Nephron progenitor cell (in vitro differentiated cells): ENCODE data around the gene ELANE.

ENCODE experiments used
- DNase-seq: peaks from one replicate; pipeline ENCODE4 v3.0.0; 2021
- H3K27ac Mint-ChIP-seq: 2 replicates; pipeline ENCODE4 v1.8.0; 2021; ENCODE audit warnings: mild to moderate bottlenecking, moderate library complexity, mixed read lengths
- H3K27me3 Mint-ChIP-seq: 2 replicates; pipeline ENCODE4 v1.8.0; 2021; ENCODE audit warnings: mild to moderate bottlenecking, low read depth, mixed read lengths; ENCODE audit not compliant: poor library complexity
- H3K36me3 Mint-ChIP-seq: 2 replicates; pipeline ENCODE4 v1.8.0; 2021; ENCODE audit warnings: low read depth, mixed read lengths
- H3K4me1 Mint-ChIP-seq: 2 replicates; pipeline ENCODE4 v1.8.0; 2021; ENCODE audit warnings: mixed read lengths
- H3K4me3 Mint-ChIP-seq: 2 replicates; pipeline ENCODE4 v1.8.0; 2021; ENCODE audit warnings: mild to moderate bottlenecking, moderate library complexity, mixed read lengths
- H3K9me3 Mint-ChIP-seq: 2 replicates; pipeline ENCODE4 v1.8.0; 2021; ENCODE audit warnings: mild to moderate bottlenecking, moderate library complexity, mixed read lengths
- TF ChIP-seq, protein P1 (sequence below): fragments of 200-600 bp; sonication (generic); IDR thresholded peaks from 2 replicates; pipeline ENCODE4 v1.5.0; 2021; ENCODE audit warnings: antibody characterized with exemption

Gene ELANE

DNA sequence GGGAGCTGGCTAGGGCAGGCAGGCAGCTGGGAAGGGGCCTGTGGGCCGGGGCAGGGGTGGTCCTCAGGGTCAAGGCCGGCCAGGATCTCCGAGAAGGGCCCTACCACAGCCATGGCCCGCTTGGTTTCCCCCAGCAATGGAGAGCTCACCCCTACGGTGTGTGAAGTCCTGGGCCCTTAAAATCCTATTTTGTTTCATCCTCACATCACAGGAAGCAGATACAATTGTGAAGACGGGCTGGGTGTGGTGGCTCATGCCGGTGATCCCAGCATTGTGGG lies 49.9 kb downstream of the ELANE start:
- TF ChIP-seq, protein P1, sequence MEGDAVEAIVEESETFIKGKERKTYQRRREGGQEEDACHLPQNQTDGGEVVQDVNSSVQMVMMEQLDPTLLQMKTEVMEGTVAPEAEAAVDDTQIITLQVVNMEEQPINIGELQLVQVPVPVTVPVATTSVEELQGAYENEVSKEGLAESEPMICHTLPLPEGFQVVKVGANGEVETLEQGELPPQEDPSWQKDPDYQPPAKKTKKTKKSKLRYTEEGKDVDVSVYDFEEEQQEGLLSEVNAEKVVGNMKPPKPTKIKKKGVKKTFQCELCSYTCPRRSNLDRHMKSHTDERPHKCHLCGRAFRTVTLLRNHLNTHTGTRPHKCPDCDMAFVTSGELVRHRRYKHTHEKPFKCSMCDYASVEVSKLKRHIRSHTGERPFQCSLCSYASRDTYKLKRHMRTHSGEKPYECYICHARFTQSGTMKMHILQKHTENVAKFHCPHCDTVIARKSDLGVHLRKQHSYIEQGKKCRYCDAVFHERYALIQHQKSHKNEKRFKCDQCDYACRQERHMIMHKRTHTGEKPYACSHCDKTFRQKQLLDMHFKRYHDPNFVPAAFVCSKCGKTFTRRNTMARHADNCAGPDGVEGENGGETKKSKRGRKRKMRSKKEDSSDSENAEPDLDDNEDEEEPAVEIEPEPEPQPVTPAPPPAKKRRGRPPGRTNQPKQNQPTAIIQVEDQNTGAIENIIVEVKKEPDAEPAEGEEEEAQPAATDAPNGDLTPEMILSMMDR, result no peak
- no peak overlapping the region for H3K27ac Mint-ChIP-seq
- no peaks in the 10 kb centered on the region for H3K9me3 Mint-ChIP-seq
- H3K4me1 Mint-ChIP-seq, result peaks cover 19% of the 10 kb centered on the region
- no peak for DNase-seq
- no peak overlapping the region for H3K4me3 Mint-ChIP-seq
- peaks cover 4% of the 10 kb centered on the region for H3K27me3 Mint-ChIP-seq
- H3K36me3 Mint-ChIP-seq, result peaks cover 1% of the 10 kb centered on the region

DNA sequence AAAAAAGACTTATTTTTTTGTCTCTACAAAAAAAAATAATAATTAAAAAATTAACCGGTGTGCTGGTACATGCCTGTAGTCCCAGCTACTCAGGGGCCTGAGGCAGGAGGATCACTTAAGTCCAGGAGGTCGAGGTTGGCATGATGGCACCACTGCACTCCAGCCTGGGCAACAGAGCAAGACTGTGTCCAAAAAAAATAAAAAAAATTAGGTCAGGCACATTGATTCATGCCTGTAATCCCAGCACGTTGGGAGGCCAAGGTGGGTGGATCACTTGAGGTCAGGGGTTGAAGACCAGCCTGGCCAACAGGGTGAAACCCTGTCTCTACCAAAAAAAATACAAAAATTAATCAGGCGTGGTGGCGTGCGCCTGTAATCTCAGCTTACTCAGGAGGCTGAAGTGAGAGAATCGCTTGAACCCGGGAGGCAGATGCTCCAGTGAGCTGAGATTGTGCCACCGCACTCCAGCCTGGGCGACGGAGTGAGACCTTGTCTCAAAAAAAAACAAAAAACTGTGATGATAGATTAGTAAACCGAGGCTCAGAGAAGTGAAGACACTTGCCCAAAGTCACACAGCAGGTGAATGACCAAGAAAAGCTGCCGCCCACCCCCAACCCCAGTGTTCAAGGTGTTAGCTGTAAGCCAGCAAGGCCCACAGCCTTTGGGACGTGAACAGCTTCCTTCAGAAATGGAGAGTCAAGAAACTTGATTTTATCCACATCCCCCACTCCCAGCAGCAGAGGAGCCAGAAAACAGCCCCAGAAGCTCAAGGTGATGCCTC lies 50.5 kb downstream of the ELANE start:
- H3K36me3 Mint-ChIP-seq, result no peaks in the 10 kb centered on the region
- H3K9me3 Mint-ChIP-seq, result no peaks in the 10 kb centered on the region
- H3K27ac Mint-ChIP-seq, result no peak overlapping the region
- DNase-seq, result no peak
- TF ChIP-seq, protein P1, result no peak
- H3K4me3 Mint-ChIP-seq, result no peak overlapping the region
- peaks cover 19% of the 10 kb centered on the region for H3K4me1 Mint-ChIP-seq
- peaks cover 4% of the 10 kb centered on the region for H3K27me3 Mint-ChIP-seq

DNA sequence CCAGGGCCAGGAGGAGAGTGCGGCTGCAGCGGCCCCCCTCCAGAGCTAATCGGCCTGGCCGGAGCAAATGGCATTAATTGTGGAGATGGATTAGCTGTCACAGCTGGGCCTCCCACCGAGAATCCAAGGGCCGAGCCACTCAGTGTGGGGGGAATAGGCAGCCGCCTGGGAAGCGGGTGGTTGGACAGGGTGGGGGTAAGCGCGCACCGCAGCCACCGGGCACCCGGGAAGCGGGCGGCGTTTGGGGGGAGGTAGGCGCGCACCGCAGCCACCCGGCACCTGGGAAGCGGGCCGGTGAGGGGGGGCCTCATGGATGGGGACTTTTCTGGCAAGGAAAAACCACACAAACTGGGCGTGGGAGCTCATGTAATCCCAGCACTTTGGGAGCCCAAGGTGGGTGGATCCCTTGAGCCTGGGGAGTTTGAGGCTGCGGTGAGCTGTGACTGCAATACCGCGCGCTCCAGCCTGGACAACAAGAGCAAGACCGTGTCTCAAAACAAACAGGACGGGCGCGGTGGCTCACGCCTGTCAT lies 51.2 kb downstream of the ELANE start:
- Mint-ChIP-seq H3K9me3 (no peaks in the 10 kb centered on the region), H3K27me3 (peaks cover 4% of the 10 kb centered on the region), H3K27ac (no peak overlapping the region), H3K36me3 (no peaks in the 10 kb centered on the region), H3K4me3 (no peak overlapping the region), H3K4me1 (peaks cover 19% of the 10 kb centered on the region)
- peak; percentile 71 for DNase-seq
- TF ChIP-seq, protein P1, result no peak

DNA sequence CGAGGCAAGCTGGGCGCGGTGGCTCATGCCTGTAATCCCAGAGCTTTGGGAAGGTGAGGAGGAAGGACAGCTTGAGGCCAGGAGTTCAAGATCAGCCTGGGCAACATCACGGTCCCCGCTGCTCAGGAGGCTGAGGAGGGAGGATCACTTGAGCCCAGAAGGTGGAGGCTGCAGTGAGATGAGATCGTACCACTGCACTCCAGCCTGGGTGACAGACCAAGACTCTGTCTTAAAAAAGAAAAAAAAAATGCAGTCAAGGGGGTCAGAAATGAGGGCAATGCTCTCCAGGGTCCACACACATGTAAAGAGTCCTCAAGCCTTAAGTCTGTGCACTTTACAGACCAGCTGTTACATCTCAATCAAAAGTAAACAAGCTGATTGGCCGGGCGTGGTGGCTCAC lies 52.4 kb downstream of the ELANE start:
- no peak overlapping the region for H3K4me3 Mint-ChIP-seq
- no peaks in the 10 kb centered on the region for H3K36me3 Mint-ChIP-seq
- peak overlapping the region; percentile 71 for H3K27ac Mint-ChIP-seq
- TF ChIP-seq, protein P1, result no peak
- no peaks in the 10 kb centered on the region for H3K9me3 Mint-ChIP-seq
- DNase-seq, result no peak
- peaks cover 4% of the 10 kb centered on the region for H3K27me3 Mint-ChIP-seq
- H3K4me1 Mint-ChIP-seq, result peaks cover 17% of the 10 kb centered on the region
